HG03135 (cell line): ENCODE results near the gene TRIM41.
"Not testable (repeated sequence)": the region's sequence is repeated elsewhere in the genome, so short reads cannot be mapped to it uniquely, and the experiment has no call there.

Experiments
- ATAC-seq: cut with Tn5 transposase; IDR thresholded peaks from one replicate; pipeline ENCODE4 v1.9.1; 2021; ENCODE audit warnings: mild to moderate bottlenecking, moderate library complexity; ENCODE audit not compliant: unreplicated experiment

The TRIM41 gene

DNA sequence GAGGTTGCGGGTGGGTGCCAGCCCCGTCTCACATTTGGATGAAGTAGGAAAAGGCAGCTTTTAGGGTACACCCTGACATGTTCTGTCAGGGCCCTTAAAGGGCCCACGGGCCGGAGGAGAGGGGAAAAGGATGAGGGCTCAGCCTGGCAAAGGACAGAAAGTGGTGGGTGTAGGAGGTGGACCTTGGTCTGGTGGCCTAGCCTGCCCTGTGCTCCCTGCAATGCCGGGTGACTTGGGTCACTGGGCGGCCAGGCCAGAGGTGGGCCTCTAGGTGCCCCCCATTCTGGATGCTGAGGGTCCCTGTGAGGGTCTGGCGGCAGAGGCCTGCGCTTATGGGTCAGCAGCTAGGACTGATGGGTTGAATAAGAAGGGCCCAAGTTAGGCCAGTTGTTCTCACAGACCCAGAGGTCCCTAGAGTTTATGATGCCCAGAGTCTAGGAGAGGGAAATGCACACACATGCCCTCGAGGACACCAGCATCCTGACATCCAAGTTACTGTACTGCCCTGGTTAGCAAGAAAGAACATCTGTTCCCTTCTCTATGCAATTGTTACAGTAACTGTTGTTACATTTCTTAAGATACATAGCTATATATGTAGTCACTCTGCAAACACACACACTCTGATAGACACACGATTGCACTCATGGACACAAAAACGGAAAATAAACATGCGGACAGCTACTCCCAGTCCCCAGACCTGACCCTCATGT lies 30.6 kb upstream of the TRIM41 start:
- ATAC-seq = no peak

DNA sequence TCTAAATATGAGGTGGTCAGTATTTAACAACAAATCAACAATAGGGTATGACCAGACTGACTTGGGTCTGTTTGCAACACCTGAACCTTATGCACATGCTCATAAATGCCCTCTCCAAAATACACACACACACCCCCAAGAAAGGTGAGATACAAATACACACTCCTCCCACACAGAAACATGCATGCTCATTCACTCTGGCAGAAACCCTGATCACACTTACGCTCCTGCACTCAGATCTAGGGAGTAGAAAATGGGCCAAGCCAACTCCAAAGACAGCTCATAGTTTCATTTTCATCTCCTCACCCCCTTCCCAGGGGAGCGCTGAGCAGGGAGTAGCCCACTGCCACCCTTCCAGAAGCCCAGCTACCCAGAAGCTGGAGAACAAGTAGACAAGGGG lies 29.4 kb upstream of the TRIM41 start:
- ATAC-seq = no peak

DNA sequence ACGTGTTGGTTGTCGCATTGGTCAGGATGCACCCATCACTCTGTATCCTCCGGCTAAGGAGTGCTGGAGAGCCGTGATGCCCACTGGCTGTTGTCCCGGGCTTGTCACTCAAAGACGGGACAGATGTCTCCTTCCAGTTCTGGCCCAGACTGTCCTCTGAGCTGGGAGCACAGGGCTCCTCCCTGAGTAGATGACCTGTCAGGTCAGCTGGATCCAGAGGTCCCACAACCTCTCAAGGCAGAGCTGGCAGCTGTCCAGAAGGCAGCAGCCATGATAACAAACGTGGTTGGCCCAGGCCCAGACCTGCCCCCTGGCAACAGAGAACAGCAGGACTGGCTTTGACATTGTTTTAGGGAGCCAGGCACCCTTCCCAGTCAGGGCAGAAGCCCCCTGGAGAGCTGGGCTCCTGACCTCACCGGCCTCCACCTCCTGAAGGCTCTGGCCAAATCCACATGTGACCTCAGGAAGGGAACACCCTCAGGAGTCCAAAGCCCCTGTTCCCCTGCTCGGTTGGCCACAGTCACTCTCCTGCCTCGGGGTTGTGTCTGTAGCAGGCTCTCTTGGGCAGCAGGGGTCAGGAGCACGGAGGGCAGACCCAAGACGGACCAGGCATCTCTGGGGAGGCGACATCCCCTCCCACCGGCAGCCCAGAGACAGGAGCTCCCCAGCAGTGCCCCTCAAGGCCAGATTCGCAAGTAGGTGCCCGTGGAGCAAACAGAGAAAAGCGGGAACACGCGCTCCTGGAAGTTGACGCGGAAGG lies 28.4 kb upstream of the TRIM41 start:
- no peak for ATAC-seq

DNA sequence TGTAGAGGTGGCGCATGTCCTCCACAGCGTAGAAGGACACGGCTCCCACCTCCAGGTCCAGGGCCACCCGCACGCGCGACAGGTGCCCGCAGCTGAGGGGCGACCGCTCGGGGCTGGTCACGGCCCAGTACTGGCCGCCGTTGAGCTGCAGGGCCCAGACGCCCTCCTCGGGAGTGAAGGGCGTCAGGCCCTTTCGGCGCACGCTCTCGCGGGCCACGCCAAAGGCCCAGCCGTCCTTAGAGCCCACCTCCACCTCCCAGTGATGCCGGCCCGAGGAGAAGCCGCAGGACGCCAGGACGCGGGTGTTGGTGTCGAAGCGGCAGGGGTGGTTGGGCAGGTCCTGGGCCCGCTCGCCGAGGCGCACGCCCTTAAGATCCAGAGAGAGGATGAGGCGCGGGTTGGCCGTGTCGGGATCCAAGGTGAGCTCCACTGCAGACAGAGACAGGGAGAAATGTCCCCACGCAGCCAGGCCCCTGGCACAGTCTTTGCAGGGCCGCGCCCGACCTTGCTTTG lies 27.8 kb upstream of the TRIM41 start:
- no peak for ATAC-seq

DNA sequence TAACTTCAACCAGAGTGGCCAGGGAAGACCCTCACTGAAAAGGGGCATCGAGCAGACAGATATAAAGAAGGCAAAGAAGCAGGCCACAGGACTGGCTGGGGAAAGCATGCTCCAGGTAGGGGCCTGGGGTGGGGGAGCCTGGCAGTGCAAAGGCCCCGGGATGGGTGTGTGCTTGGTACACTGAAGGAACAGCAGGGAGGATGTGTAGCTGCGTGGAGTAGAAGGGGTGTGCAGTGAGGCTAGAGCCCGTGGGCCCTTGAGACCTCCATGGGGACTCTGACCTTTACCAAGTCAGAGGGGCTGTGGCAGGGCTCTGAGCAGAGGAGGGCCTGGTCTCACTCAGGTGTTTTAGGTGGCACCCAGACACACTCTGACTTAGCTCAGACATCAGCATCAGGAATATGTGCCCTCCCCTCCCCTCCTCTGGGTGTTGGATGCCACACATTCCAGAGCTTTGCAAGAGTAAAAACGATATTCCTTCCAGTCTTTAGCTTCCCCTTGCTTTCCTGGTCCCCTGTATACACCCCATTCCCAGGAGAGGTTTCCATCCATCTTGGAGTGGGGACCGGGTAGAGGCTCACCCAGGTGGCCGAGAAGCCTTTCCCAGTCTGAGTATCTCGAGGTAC lies 25.6 kb upstream of the TRIM41 start:
- no peak for ATAC-seq

DNA sequence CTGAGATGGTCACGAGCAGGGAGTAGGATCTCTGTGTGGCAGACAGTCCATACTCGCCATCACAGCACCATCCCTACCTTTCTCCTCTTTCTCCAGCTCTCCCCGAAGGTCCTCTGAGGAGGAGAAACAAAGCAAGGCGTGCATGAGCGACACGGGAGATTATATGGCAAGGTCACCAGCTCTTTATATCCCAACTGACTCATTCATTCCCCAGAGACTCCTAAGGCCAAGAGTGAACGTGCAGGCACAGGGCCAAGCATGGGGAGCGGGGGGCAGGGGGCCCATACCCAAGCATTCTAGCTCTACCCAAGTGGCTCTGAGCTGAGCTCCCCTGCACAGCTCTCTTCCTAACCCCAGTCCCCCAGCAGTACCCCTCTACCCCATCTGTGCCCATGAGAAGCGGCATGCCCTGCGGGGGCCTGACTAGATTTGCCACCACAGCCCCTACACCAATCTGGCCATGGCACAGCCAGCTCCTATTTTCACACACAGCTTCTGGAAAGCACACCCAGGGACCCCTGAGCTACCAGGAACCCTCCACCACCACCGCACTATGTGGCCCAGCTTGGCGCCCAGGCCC lies 24.9 kb upstream of the TRIM41 start:
- ATAC-seq = no peak

DNA sequence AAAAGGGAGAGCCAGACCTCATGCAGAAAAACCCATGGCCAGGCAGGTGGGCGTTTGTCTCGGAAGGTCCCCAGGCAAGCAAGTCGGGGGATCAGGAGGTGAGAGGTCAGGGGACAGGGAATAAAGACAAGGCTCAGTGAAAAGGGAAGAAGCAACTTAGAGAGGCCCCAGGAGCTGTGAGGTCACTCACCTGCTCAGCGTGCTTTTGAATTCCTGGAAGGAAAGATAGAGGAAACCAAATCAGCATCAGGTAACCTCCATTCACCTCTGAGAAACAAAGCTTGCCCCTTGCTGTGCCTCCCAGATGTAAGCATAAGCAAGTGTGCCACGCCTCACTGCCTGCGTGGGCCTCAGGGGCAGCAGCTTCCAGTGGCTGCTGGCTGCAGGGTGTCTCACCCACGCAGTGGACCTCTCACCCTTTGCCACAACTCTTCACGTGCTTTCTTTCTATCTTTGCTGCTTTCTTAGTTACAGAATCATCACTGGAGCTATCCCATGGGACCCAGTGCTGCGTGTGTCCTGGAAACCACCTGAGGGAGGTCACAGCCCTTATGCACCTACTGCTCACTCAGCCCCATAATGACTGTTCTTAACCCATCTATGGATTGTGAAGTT lies 24.1 kb upstream of the TRIM41 start:
- no peak for ATAC-seq

DNA sequence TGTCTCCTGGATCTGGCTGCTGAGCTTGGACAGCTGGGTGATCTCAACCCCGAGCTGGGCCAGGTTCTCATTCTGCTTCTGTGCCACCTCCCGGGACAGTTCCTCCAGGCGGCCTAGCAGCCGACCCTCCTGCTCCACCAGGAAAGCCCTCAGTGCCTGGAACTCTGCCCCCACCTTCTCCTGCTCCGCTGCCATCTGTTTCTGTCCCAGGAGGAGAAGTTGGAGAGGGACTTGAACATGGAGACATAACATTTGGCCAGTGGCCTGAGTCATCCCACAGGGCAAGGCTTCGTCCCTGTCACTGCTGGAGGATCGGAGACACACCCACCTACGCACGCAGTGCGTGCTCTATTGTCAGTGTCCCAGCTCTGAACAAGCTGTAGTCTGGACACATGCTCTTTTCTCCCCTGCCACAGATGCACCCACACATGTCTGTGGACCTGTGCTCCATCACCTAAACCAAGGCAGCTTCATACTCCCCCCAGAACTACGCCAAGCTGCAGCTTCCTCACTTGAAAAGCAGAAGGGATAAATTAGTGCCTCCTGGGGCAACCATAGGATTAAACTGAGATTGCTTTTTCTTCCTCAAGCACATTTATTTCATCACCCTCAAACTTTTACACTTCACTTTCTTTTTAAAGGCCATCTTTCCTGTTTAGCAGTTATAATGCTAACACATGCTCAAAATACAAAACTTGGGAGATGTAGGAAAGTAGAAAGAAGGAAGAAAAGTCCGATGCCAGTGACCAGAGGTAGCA lies 23.0 kb upstream of the TRIM41 start:
- no peak for ATAC-seq

DNA sequence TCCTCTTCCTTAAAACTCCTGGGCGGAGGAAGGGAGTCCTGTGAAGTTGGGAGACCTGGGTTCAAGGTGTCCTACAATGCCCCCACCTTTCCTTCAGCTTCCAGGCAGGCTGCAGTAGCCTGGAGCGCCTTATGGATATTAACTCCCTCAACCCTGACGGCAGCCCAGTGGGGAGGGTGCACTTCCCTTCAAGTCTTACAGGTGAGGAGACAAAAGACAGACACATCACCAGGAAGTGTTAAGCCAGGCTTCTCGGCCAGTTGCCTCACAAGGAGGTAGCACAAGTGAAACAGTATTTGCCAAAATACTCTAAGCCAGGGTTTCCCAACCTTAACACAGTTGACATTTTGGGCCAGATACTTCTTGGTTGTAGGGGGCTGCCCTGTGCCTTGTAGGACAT lies 22.3 kb upstream of the TRIM41 start:
- no peak for ATAC-seq

DNA sequence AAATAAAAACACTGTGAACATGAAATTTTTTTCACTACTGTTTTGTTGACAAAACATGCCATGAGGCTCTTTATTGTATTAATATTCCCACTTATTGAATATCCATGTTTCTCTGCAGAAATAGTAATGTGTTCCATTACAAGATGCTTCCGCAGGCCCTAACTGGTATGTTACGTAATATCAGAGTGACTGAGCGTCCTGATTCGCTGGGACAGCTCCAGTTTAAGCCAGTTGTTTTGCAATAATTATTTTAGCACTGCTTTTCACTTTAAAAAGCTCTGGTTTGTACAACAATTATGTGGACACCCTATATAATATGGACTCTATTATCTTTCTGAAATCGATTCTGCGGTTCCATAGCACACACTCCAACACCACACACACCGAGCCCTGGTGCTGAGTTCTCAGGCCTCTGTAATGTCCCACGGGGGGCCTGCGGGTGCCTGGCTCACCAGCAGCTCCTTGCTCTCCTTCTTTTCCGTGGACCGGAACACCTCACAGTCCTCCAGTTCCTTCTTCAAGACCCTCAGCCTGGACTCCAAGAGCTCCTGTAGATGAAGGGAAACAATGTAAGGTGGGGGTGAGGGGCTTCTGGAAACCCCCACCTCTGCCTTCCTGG lies 19.9 kb upstream of the TRIM41 start:
- no peak for ATAC-seq

DNA sequence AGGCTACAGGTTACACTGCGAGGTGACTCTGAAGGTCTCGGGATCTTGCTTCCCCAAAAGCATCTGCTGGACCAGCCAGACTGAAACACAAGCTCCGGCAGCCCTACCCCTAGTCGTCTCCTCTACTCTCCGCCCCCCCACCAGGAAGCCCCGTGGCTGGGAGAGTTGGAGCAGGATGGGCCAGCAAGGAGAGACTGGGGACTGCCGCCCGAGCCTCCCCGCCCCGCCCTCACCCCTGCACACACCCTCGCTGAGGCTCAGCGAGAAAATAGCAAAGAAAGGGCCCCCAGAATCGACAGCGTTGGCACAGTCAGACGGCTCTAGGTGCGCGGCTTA lies 19.3 kb upstream of the TRIM41 start:
- ATAC-seq = no peak

DNA sequence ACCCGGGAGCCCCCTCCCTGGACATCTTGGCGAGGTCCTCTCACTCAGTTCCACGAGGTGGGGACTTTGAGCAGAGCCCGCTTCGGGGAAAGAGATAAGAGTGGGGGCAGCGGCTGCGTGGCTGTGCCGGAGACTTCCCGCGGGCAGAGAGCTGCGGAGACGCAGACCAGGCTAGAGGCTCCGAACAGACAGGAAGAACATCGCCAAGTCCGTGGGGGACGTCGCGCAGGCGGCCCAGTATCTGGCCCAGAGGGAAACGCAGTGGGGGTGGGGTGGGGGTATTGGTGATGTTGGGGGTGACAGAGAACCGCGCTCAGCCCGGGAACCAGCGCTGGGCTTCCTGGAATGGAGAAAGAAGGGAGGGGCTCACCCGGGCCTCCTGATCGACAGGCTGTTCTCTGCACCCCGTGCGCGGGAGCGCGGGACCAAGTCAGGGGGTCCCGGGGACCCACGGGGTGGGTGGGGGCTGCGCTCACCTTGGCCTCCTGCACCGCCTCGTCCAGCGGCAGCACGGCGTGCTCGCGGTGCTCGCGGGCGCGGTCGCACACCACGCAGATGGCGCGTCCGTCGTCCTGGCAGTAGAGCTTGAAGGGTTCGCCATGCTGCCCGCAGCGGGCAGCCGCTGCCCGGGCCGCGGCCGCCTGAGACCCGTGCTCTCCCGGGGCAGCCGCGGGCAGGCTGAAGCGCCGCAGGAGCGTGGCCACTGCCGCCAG lies 18.8 kb upstream of the TRIM41 start:
- no peak for ATAC-seq

DNA sequence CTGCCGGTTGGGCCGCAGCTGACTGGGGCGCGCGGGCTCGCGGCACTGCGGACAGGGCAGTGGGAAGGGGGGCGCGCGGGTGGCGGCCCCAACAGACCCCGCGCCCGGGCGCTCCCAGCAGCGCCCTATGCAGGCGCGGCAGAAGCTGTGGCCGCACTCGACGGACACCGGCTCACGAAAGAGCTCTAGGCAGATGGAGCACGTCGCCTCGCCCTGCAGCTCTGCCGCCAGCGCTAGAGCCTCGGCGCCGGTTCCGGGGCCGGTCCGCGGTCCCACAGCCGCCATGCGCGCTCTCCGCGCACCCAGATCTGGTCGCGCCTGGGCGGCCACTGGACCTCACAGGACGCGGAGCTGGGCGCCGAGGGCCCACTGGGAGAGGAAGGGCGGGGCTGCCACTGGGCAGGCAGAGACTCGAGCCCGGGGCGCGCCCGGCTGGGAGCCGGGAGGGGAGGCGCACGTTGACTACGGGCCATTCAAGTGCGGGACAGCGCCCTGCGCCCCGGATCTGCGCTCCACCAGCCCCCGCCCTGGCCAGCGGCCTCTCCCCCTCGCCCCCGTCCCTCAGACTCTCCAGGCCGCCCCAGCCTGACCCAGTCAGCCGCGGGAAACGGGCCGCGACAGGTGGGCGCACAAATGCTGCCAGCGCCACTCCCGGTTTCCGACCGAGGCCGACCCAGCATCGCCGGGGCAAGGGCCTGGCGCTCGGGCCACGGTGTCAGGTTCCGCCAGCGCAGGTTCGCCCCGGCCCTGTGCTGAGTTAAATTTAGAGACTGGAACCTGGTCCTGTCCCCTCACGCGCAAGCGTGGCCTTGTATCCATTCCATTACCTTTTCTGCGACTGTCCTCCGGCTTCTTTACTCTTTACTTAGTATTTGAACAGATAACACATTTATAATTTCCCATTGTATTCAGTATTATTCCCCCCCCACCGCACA lies 18.0 kb upstream of the TRIM41 start, which contains the start of gene TRIM7:
Gene TRIM7 (minus strand): TSS at position 371 of the 935 bp plus-strand sequence. CDS start 86 bp downstream, at position 285.
- ATAC-seq = no peak

DNA sequence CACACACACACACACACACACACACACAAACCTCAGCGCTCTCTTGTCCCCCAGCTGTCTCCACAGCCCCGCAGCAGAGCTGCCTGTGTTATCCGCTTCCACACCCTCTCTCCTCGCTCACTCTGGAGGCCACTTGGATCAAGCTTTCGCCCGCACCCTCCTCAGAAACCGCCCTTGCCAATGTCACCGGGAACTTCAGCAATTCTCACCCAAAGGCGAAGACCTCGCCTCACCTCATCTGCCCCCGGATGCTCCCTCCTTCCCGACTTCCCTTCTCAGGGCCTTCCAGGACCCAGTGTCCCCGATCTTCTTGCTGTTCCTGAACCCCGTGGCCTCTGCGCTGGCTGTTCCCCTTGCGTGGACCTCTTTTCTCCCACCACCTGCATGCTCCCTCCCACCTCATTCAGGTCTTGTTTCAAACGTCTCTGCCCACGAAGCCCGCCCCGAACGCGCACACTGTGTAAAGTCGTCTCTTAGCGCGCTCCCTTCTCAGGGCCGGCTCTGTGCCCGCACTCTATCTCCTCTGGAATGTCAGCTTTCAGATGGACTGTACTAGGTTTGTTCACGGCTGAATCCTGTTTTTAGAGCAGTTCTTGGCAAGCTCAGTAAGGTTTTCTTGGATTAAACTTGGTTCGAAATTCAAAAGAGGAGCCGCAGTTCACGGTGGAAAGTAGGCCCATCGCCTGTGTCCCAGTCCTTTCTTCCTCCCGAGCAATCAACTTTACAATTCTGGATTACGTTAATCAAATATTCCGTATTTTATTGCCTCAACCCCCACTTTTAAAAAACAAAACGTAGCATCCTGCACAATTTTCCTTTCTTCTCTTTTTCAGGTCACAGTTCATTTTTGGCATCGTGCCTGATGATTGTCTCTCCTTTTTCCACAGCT lies 17.1 kb upstream of the TRIM41 start:
- ATAC-seq = no peak

DNA sequence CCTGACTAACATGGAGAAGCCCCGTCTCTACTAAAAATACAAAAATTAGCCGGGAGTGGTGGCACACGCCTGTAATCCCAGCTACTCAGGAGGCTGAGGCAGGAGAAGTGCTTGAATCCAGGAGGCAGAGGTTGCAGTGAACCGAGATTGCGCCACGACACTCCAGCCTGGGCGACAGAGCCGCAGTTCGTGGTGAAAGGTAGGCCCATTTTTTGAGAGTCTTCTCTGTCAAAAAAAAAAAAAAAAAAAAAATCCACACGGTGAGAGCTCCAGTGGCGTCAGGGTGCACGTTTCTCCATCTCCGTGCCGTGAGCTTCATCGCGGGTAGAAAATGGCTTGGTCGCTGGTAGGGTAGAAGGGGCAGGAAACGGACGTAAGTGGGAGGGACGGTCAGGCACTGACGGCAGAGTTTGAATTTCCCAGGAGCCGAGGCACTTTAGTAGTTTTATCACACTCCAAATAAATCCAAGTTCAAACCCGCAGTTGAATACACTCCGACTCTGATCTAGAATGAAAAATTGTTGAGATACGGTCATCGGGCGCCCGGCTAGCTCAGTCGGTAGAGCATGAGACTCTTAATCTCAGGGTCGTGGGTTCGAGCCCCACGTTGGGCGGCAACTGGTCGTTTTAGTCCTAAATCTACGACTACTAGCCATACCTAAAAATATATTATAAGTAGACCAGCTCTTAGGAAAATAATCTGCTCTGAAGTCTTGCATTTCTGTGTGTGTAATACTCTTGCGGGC lies 15.7 kb upstream of the TRIM41 start:
- ATAC-seq = no peak

DNA sequence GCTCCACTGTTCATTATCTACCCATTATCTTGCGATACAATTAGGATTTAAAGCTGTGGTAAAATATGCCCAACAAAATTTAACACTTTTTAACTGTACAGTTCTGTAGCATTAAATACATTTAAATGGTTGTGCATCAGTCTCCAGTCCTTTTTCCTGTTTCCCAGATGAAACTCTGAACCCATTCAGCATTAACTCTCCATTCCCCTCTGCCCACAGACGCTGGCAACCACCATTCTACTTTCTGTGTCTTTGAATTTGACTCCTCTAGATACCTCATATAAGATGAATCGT lies 15.2 kb upstream of the TRIM41 start:
- ATAC-seq = no peak

DNA sequence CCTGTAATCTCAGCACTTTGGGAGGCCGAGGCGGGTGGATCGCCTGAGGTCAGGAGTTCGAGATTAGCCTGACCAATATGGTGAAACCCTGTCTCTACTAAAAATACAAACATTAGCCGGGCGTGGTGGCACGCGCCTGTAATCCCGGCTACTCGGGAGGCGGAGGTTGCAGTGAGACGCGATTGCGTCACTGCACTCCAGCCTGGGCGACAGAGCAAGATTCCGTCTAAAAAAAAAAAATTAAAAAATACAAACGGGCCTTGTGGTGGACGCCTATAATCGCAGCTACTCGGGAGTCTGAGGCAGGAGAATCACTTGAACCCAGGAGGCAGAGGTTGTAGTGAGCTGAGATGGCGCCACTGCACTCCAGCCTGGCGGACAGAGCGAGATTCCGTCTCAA lies 14.1 kb upstream of the TRIM41 start:
- not testable (repeated sequence) for ATAC-seq
